ENCODE results near the gene ACADS.

The ACADS gene

DNA sequence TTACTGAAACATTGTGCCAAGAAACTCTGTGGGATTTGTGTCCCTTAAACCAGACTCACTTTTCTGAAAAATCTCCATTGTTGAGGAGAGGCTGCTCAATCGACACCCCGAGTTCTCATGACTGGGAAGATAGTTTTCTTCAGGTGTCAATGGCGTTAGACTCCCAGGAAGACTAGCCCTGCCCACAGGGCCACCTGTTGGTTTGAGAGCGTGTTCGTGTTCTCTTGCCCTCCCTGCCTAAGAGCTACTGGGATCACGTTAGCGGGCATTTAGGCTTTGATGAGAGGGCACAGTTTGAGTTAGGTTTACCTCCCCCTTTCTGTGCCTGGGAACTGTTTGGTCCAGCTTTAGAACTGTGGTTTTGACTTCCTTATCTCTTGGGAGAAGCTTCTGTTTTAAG, 26.1 kb upstream of the ACADS start:
- no peak overlapping the region for H3K27ac ChIP-seq
- TF ChIP-seq, protein P1, sequence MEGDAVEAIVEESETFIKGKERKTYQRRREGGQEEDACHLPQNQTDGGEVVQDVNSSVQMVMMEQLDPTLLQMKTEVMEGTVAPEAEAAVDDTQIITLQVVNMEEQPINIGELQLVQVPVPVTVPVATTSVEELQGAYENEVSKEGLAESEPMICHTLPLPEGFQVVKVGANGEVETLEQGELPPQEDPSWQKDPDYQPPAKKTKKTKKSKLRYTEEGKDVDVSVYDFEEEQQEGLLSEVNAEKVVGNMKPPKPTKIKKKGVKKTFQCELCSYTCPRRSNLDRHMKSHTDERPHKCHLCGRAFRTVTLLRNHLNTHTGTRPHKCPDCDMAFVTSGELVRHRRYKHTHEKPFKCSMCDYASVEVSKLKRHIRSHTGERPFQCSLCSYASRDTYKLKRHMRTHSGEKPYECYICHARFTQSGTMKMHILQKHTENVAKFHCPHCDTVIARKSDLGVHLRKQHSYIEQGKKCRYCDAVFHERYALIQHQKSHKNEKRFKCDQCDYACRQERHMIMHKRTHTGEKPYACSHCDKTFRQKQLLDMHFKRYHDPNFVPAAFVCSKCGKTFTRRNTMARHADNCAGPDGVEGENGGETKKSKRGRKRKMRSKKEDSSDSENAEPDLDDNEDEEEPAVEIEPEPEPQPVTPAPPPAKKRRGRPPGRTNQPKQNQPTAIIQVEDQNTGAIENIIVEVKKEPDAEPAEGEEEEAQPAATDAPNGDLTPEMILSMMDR (conservative IDR thresholded peaks at IDR 0.05; ENCODE audit: low read depth) = no peak
- POLR2A ChIA-PET (ENCODE audit: low non-redundant PET) = no interaction called here
- DNase-seq (ENCODE audit: low spot score) = no peak
- CTCF ChIA-PET = no interaction called here

DNA sequence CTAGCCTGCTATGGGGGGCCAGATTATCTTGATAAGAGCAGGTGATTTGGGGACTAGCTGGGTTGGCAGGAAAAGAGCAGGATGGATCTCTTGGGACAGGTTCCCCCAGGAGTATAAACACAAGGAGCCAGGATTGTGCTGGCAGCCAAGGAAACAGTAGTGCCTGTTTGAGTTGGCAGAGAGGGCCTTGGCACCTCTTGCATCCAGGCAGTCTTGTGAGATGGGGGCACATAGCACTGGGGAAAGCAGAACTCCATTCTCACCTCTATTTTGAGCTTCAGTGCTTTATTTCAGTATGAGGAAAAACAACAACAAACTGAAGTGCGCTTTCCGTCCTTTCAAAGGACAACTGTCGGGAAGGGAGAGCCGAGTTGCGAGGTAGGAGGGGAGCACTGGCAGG, 24.7 kb upstream of the ACADS start:
- POLR2A ChIA-PET (ENCODE audit: low non-redundant PET) = no interaction called here
- CTCF ChIA-PET = interaction anchor here (0.6 kb wide), 1 partner anchor 13 kb away, joined by 3 read pairs; no protein-coding TSS in a partner anchor
- no peak overlapping the region for H3K27ac ChIP-seq
- TF ChIP-seq, protein P1 (conservative IDR thresholded peaks at IDR 0.05; ENCODE audit: low read depth) = no peak
- no peak for DNase-seq (ENCODE audit: low spot score)

DNA sequence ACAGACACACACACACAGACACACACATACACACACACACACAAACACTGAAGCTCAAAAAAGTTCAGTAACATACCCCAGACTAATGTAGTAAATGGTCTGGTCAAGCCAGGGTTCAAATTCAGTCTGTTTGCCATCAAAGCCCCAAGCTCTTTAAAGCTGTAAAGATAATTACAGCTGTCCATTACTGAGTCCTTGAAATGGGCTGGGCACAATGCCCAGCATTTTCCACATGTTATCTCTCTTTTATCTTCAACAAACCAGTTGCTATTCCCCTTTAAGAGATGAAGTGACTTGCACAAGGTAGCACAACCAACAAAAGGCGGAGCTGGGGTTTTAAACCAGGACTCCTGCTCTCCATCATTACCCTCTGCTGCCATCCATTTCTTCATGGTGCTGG, 23.0 kb upstream of the ACADS start:
- TF ChIP-seq, protein P1 (conservative IDR thresholded peaks at IDR 0.05; ENCODE audit: low read depth) = no peak
- ChIA-PET CTCF (interaction anchor here (0.5 kb wide), 1 partner anchor 218 kb away, joined by 7 read pairs; no protein-coding TSS in a partner anchor), POLR2A (ENCODE audit: low non-redundant PET) (no interaction called here)
- H3K27ac ChIP-seq = no peak overlapping the region
- no peak for DNase-seq (ENCODE audit: low spot score)

DNA sequence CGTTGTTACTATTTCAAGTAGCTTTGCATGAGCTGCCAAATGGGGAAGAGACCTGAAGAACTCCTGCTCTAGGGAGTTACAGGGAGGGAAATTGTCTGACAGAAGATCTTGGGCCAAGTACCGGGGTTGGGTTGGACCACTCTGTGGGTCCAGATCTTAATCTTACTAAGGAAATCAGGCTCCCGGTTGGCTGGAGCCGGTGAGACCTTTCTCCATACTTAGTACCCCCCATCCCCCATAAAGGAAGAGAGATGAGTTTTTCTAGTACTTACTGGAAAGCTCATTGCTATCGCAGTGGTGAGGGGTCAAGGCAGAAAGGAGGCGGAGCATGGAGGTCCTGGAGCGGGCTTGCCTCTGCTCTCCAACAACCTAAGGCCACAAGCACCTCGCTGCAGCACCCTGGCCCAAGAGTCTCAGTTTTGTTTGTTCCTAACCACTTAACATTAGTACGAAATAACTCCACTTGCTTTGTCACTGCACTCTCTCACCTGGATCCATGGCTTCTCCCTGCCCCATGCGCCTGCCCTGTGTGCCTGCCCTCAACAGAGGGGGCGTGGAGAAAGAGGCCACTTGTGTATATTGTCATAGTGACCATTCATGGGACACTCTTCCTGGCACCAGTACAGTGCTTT, 22.2 kb upstream of the ACADS start:
- ChIA-PET CTCF (interaction anchor here (0.5 to 0.7 kb wide), 2 partner anchors 16 to 416 kb away, joined by 3 read pairs; no protein-coding TSS in a partner anchor), POLR2A (ENCODE audit: low non-redundant PET) (no interaction called here)
- no peak for DNase-seq (ENCODE audit: low spot score)
- no peak overlapping the region for H3K27ac ChIP-seq
- TF ChIP-seq, protein P1 (conservative IDR thresholded peaks at IDR 0.05; ENCODE audit: low read depth) = no peak

DNA sequence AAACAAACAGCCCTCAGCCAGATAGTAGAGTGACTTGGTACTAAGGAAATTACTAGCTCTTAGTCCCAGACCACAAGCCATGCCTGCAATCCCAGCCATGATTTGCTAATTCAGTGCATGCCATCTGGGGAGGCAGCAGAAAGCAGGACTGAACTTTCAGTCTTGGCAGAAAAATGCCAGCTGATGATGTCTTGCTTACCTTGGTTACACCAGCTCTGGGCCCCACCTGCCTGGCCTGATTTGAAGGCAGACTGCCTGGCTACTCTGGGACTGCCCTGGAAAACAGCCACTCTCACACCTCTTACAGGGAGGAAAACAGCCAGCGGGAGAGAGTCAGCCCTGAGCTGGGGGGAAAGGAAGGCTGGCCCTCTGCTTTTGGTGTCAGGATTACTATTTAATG, 20.0 kb upstream of the ACADS start:
- TF ChIP-seq, protein P1 (conservative IDR thresholded peaks at IDR 0.05; ENCODE audit: low read depth) = no peak
- ChIA-PET POLR2A (ENCODE audit: low non-redundant PET) (interaction anchor here (0.6 kb wide), 1 partner anchor 770 kb away, joined by 4 read pairs; no protein-coding TSS in a partner anchor), CTCF (interaction anchor here (0.7 to 0.9 kb wide), 2 partner anchors 57 to 391 kb away, joined by 3 to 5 read pairs; no protein-coding TSS in a partner anchor)
- DNase-seq (ENCODE audit: low spot score) = no peak
- H3K27ac ChIP-seq = 0 out of 2 replicates have a peak overlapping the region, but pooled peaks have one; percentile 23

DNA sequence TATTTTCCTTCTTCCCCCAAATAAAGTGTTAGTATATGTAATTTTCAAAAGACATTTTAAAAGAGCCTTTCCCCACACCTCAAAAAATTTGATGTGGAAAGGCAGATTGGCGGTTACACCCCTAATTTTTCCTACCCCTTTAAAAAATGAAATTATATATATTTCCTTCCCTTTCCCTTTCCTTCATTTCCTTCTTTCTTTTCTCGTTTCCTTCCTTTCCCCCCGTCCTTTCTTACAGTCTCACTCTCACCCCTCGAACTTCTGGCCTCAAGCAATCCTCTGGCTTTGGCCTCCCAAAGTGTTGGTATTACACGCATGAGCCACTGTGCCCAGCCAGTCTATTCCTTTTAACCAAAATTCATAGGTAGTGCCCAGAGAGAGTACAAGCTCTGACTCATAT, 19.6 kb upstream of the ACADS start:
- POLR2A ChIA-PET (ENCODE audit: low non-redundant PET) = interaction anchor here (0.6 to 0.7 kb wide), 2 partner anchors 112 to 769 kb away, joined by 4 to 7 read pairs; no protein-coding TSS in a partner anchor
- no peak for DNase-seq (ENCODE audit: low spot score)
- H3K27ac ChIP-seq = no peak overlapping the region
- TF ChIP-seq, protein P1 (conservative IDR thresholded peaks at IDR 0.05; ENCODE audit: low read depth) = no peak
- CTCF ChIA-PET = interaction anchor here (0.9 kb wide), 1 partner anchor 57 kb away, joined by 5 read pairs; no protein-coding TSS in a partner anchor

Data from RWPE1 (cell line).